SU-DHL-6 (cell line): ENCODE results near the gene ATP6V1C2.
"Not testable (repeated sequence)": the region's sequence is repeated elsewhere in the genome, so short reads cannot be mapped to it uniquely, and the experiment has no call there.

Experiments used
- H2AFZ ChIP-seq: fragments of 200-600 bp; sonication (generic); 2 replicates; pipeline ENCODE4 v1.6.1; 2014; ENCODE audit warnings: low read depth, mild to moderate bottlenecking, moderate library complexity, mixed read lengths, antibody characterized with exemption, low read length; ENCODE audit not compliant: severe bottlenecking
- H3F3A ChIP-seq: fragments of 200-600 bp; shearing (Covaris generic); 2 replicates; pipeline ENCODE4 v1.6.0; 2016; ENCODE audit warnings: antibody characterized with exemption, mild to moderate bottlenecking; ENCODE audit not compliant: insufficient read depth
- H3K27ac ChIP-seq: fragments of 200-600 bp; sonication (generic); 2 replicates; pipeline ENCODE4 v1.5.1; 2016; ENCODE audit warnings: low read depth, mild to moderate bottlenecking, low read length, moderate library complexity, mixed read lengths
- H3K27me3 ChIP-seq: fragments of 200-600 bp; sonication (generic), shearing (Covaris generic); 2 replicates; pipeline ENCODE4 v1.6.0; 2014; ENCODE audit warnings: mild to moderate bottlenecking, low read length
- H3K36me3 ChIP-seq: fragments of 200-600 bp; sonication (generic); 2 replicates; pipeline ENCODE4 v1.6.1; 2014; ENCODE audit warnings: mild to moderate bottlenecking, low read length, mixed read lengths
- H3K4me2 ChIP-seq: fragments of 300-600, 200-600 bp; shearing (Covaris generic), sonication (generic); 2 replicates; pipeline ENCODE4 v1.6.0; 2014; ENCODE audit warnings: low read length, low read depth, mild to moderate bottlenecking; ENCODE audit not compliant: poor library complexity, severe bottlenecking
- H3K4me3 ChIP-seq: fragments of 200-600 bp; sonication (generic); 2 replicates; pipeline ENCODE4 v1.5.1; 2014; ENCODE audit warnings: antibody characterized with exemption, low read length, mild to moderate bottlenecking, mixed read lengths; ENCODE audit not compliant: insufficient read depth, poor library complexity, severe bottlenecking
- H3K79me2 ChIP-seq: fragments of 200-600 bp; sonication (generic); 2 replicates; pipeline ENCODE4 v1.6.1; 2014; ENCODE audit warnings: mild to moderate bottlenecking, low read length, moderate library complexity; ENCODE audit not compliant: insufficient read depth
- H3K9ac ChIP-seq: fragments of 200-600 bp; sonication (generic); 2 replicates; pipeline ENCODE4 v1.7.0; 2014; ENCODE audit warnings: mild to moderate bottlenecking, low read length
- H3K9me2 ChIP-seq: fragments of 200-600 bp; sonication (generic); replicated peaks from 2 replicates; pipeline ENCODE4 v1.6.1; 2014; ENCODE audit warnings: low read length; ENCODE audit not compliant: insufficient read depth
- H3K9me3 ChIP-seq: fragments of 200-600 bp; sonication (generic); 2 replicates; pipeline ENCODE4 v1.6.1; 2014; ENCODE audit warnings: low read length, mixed read lengths; ENCODE audit not compliant: insufficient read depth
- H4K20me1 ChIP-seq: fragments of 200-600 bp; sonication (generic); 2 replicates; pipeline ENCODE4 v1.6.1; 2014; ENCODE audit warnings: low read depth, mild to moderate bottlenecking, antibody characterized with exemption, low read length, moderate library complexity, mixed read lengths
- EZH2phosphoT487 ChIP-seq: fragments of 200-600 bp; sonication (generic), shearing (Covaris generic); conservative IDR thresholded peaks from 2 replicates; pipeline ENCODE4 v1.6.1; 2018; ENCODE audit warnings: mild to moderate bottlenecking, antibody characterized with exemption, low read length, moderate library complexity, mixed read lengths
- TF ChIP-seq, protein P1 (sequence below): fragments of 200-600 bp; sonication (generic); IDR thresholded peaks from one replicate; pipeline ENCODE4 v1.5.1; 2017; ENCODE audit warnings: antibody characterized with exemption, mild to moderate bottlenecking, low read length, moderate library complexity; ENCODE audit not compliant: insufficient read depth, poor library complexity, severe bottlenecking

Gene ATP6V1C2

DNA sequence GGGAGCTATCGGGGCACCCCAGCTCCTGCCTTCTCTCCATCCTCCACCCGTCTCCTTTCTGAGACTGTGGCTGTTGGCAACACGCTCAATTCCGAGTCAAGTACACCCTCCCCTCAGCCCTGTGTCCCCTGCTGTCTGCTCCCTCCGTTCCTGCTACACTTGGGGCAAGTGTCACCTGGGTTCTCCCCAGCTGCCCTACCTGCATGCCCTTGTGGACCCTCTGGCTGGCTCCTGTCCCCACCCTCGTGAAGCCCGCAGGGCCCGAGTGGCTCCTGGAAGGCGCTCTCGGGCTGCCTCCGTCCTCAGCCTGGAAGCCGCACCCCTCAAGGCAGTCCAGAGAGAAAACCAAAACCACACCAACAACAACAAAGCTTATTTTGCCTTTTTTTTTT, 57.3 kb downstream of the ATP6V1C2 start:
- H3K4me3 ChIP-seq: no peak overlapping the region
- H3K9me3 ChIP-seq: no peaks in the 10 kb centered on the region
- no peak overlapping the region for H2AFZ ChIP-seq
- H3K4me2 ChIP-seq: no peak overlapping the region
- no peaks in the 10 kb centered on the region for H3K79me2 ChIP-seq
- TF ChIP-seq EZH2phosphoT487: no peak
- TF ChIP-seq, protein P1, sequence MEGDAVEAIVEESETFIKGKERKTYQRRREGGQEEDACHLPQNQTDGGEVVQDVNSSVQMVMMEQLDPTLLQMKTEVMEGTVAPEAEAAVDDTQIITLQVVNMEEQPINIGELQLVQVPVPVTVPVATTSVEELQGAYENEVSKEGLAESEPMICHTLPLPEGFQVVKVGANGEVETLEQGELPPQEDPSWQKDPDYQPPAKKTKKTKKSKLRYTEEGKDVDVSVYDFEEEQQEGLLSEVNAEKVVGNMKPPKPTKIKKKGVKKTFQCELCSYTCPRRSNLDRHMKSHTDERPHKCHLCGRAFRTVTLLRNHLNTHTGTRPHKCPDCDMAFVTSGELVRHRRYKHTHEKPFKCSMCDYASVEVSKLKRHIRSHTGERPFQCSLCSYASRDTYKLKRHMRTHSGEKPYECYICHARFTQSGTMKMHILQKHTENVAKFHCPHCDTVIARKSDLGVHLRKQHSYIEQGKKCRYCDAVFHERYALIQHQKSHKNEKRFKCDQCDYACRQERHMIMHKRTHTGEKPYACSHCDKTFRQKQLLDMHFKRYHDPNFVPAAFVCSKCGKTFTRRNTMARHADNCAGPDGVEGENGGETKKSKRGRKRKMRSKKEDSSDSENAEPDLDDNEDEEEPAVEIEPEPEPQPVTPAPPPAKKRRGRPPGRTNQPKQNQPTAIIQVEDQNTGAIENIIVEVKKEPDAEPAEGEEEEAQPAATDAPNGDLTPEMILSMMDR: no peak
- H3K27ac ChIP-seq: no peak overlapping the region
- H4K20me1 ChIP-seq: no peaks in the 10 kb centered on the region
- peaks cover 11% of the 10 kb centered on the region; the same call in 1 of the 2 replicates for H3K36me3 ChIP-seq
- H3F3A ChIP-seq: no peaks in the 10 kb centered on the region
- H3K9me2 ChIP-seq: no peaks in the 10 kb centered on the region
- no peaks in the 10 kb centered on the region for H3K27me3 ChIP-seq
- no peak overlapping the region for H3K9ac ChIP-seq

DNA sequence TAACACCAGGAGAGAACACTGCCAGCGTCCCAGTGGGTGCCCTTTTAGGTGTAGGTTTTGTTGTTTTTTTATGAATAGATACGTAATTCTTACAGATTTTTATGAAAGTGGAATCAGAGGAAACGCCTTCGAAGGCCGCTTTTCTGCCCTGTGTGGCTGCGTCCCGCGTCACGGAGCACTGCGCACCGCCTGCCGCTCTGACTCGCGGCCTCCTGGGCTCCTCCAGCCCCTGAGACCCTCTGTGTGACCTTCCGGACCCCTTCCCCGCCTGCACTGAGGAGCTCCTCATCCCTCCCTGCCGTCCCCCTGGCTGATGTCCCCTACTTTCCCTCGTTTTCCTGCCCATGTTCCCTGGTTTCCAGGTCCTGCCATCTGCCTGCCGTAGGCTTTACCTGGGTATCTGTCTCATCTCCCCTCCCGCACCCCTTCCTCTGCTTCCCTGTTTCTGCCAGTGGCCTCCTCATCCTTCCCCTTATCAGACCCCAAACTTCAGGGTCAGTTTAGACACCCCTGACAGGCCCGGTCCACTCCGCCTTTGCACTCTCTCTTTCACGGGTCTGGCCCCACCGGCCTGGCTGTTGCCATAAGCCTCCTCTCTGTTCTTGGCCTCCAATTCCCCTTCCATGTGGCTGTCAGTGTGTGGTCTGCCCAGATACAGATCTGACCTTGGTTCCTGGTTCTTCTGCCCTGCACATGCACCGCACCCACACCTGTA, 58.5 kb downstream of the ATP6V1C2 start:
- Histone ChIP-seq H3K4me2 (no peak overlapping the region), H3K9ac (no peak overlapping the region), H3K9me3 (no peaks in the 10 kb centered on the region), H3K27ac (no peak overlapping the region), H3K4me3 (no peak overlapping the region), H3K36me3 (peaks cover 23% of the 10 kb centered on the region; the same call in 1 of the 2 replicates), H3K27me3 (no peaks in the 10 kb centered on the region), H3K9me2 (no peaks in the 10 kb centered on the region), H2AFZ (no peak overlapping the region), H3K79me2 (peaks cover 5% of the 10 kb centered on the region; the same call in 1 of the 2 replicates), H4K20me1 (no peaks in the 10 kb centered on the region), H3F3A (no peaks in the 10 kb centered on the region)
- TF ChIP-seq EZH2phosphoT487: no peak

DNA sequence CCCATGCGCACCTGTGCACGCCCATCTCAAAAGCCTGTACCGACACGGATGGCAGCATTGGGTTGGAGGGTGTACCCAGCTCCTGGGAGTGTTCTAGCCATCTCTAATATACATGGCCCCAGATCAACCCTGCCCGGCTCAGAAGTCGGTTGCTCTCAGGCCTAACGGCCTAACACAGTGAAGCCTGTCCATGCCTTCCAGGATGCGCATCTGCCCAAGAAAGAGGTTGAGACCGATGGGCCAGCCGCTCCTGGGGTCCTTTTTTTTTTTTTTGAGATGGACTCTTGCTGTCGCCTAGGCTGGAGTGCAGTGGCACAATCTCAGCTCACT, 59.0 kb downstream of the ATP6V1C2 start:
- no peak overlapping the region for H3K4me2 ChIP-seq
- H4K20me1 ChIP-seq: no peaks in the 10 kb centered on the region
- H3K27me3 ChIP-seq: no peaks in the 10 kb centered on the region
- no peak overlapping the region for H3K4me3 ChIP-seq
- H3K27ac ChIP-seq: no peak overlapping the region
- no peaks in the 10 kb centered on the region for H3F3A ChIP-seq
- TF ChIP-seq, protein P1: no peak
- no peak for TF ChIP-seq EZH2phosphoT487
- peaks cover 28% of the 10 kb centered on the region; the same call in 1 of the 2 replicates for H3K36me3 ChIP-seq
- no peaks in the 10 kb centered on the region for H3K9me2 ChIP-seq
- peaks cover 5% of the 10 kb centered on the region; the same call in 1 of the 2 replicates for H3K79me2 ChIP-seq
- no peak overlapping the region for H3K9ac ChIP-seq
- no peak overlapping the region for H2AFZ ChIP-seq
- H3K9me3 ChIP-seq: no peaks in the 10 kb centered on the region

DNA sequence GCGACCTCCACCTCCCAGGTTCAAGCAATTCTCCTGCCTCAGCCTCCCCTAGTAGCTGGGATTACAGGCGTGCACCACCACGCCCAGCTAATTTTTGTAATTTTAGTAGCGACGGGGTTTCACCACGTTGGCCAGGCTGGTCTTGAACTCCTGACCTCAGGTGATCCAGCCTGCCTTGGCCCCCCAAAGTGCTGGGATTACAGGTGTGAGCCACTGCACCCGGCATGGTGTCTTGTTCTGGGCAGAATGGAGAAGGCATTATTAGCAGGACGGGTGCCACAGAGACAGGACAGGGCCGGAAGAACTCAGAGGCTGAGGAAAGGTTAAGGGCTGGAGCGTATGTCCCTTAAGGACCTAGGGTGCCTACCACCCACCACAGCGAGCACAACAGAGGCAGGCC, 59.4 kb downstream of the ATP6V1C2 start:
- peaks cover 30% of the 10 kb centered on the region; the same call in 1 of the 2 replicates for H3K36me3 ChIP-seq

More for the DNA sequence above, 59.4 kb downstream of the ATP6V1C2 start:
- not testable (repeated sequence) for H3K27ac ChIP-seq, H3K4me3 ChIP-seq, H3K9ac ChIP-seq, H3K4me2 ChIP-seq, H3K79me2 ChIP-seq, H3K27me3 ChIP-seq, H2AFZ ChIP-seq, H4K20me1 ChIP-seq, H3F3A ChIP-seq, H3K9me2 ChIP-seq, H3K9me3 ChIP-seq
